ENCODE measurements around the gene S1PR4.

Gene S1PR4

DNA sequence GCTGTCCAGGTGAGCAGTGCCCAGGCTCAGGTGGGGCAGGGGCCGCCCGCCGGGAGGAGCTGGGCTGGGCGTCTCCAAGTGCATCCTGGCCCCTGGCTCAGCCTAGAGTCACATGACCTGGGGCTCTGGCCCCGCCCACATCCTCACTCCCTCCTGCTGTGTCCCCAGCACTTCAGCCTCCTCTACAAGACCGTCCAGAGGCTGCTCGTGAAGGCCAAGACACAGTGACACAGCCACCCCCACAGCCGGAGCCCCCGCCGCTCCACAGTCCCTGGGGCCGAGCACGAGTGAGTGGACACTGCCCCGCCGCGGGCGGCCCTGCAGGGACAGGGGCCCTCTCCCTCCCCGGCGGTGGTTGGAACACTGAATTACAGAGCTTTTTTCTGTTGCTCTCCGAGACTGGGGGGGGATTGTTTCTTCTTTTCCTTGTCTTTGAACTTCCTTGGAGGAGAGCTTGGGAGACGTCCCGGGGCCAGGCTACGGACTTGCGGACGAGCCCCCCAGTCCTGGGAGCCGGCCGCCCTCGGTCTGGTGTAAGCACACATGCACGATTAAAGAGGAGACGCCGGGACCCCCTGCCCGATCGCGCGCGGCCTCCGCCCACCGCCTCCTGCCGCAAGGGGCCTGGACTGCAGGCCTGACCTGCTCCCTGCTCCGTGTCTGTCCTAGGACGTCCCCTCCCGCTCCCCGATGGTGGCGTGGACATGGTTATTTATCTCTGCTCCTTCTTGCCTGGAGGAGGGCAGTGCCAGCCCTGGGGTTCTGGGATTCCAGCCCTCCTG, 29.1 kb downstream of the S1PR4 start:
- no peaks in the 10 kb centered on the region for H3K4me1 ChIP-seq (ENCODE audit: low read length)
- H3F3A ChIP-seq (ENCODE audit: insufficient read depth, low read length), result no peaks in the 10 kb centered on the region
- no peaks in the 10 kb centered on the region for H3K36me3 ChIP-seq (replicated peaks; ENCODE audit: insufficient read depth, low read length)
- H3K9ac ChIP-seq (ENCODE audit: low read length), result no peak overlapping the region
- H3K27me3 ChIP-seq (replicated peaks; ENCODE audit: insufficient read depth, low read length), result no peaks in the 10 kb centered on the region
- H4K20me1 ChIP-seq (ENCODE audit: insufficient read depth, low read length), result no peaks in the 10 kb centered on the region
- H3K79me2 ChIP-seq (ENCODE audit: low read length), result no peaks in the 10 kb centered on the region
- DNase-seq, result no peak
- no peak overlapping the region for H2AFZ ChIP-seq (ENCODE audit: low read length)
- H3K9me2 ChIP-seq (replicated peaks; ENCODE audit: insufficient read depth, low read length), result no peaks in the 10 kb centered on the region
- H3K9me3 ChIP-seq (replicated peaks; ENCODE audit: insufficient read depth, low read length), result no peaks in the 10 kb centered on the region
- H3K27ac ChIP-seq (ENCODE audit: low read length), result no peak overlapping the region
- H3K4me3 ChIP-seq (ENCODE audit: low read length), result no peak overlapping the region
- no peak overlapping the region for H3K4me2 ChIP-seq (ENCODE audit: low read depth, low read length)
- no peak for TF ChIP-seq EZH2phosphoT487 (IDR thresholded peaks at IDR 0.05; ENCODE audit: low read length)
- TF ChIP-seq EZH2 (optimal IDR thresholded peaks at IDR 0.05; ENCODE audit: low read depth, low read length), result no peak
- TF ChIP-seq, protein P1, sequence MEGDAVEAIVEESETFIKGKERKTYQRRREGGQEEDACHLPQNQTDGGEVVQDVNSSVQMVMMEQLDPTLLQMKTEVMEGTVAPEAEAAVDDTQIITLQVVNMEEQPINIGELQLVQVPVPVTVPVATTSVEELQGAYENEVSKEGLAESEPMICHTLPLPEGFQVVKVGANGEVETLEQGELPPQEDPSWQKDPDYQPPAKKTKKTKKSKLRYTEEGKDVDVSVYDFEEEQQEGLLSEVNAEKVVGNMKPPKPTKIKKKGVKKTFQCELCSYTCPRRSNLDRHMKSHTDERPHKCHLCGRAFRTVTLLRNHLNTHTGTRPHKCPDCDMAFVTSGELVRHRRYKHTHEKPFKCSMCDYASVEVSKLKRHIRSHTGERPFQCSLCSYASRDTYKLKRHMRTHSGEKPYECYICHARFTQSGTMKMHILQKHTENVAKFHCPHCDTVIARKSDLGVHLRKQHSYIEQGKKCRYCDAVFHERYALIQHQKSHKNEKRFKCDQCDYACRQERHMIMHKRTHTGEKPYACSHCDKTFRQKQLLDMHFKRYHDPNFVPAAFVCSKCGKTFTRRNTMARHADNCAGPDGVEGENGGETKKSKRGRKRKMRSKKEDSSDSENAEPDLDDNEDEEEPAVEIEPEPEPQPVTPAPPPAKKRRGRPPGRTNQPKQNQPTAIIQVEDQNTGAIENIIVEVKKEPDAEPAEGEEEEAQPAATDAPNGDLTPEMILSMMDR (IDR thresholded peaks at IDR 0.05; ENCODE audit: low read length), result no peak

- Histone ChIP-seq H3K27me3 (replicated peaks; ENCODE audit: insufficient read depth, low read length) (no peaks in the 10 kb centered on the region), H3K9me2 (replicated peaks; ENCODE audit: insufficient read depth, low read length) (no peaks in the 10 kb centered on the region), H3K4me3 (ENCODE audit: low read length) (no peak overlapping the region), H3K9ac (ENCODE audit: low read length) (no peak overlapping the region), H3K9me3 (replicated peaks; ENCODE audit: insufficient read depth, low read length) (no peaks in the 10 kb centered on the region), H3K4me2 (ENCODE audit: low read depth, low read length) (no peak overlapping the region), H3K27ac (ENCODE audit: low read length) (no peak overlapping the region), H4K20me1 (ENCODE audit: insufficient read depth, low read length) (no peaks in the 10 kb centered on the region), H3K4me1 (ENCODE audit: low read length) (no peaks in the 10 kb centered on the region), H3K79me2 (ENCODE audit: low read length) (no peaks in the 10 kb centered on the region), H3F3A (ENCODE audit: insufficient read depth, low read length) (no peaks in the 10 kb centered on the region), H3K36me3 (replicated peaks; ENCODE audit: insufficient read depth, low read length) (no peaks in the 10 kb centered on the region), H2AFZ (ENCODE audit: low read length) (no peak overlapping the region)
- no peak for DNase-seq
- TF ChIP-seq, protein P1 (IDR thresholded peaks at IDR 0.05; ENCODE audit: low read length), result no peak
- TF ChIP-seq EZH2 (optimal IDR thresholded peaks at IDR 0.05; ENCODE audit: low read depth, low read length), result no peak
- TF ChIP-seq EZH2phosphoT487 (IDR thresholded peaks at IDR 0.05; ENCODE audit: low read length), result no peak
Observed at GRCh38 chr19:3208317-3209207, 30.0 kb downstream of the S1PR4 start.

- Histone ChIP-seq H3K79me2 (ENCODE audit: low read length) (no peaks in the 10 kb centered on the region), H3K9me3 (replicated peaks; ENCODE audit: insufficient read depth, low read length) (no peaks in the 10 kb centered on the region), H3F3A (ENCODE audit: insufficient read depth, low read length) (no peaks in the 10 kb centered on the region), H3K27me3 (replicated peaks; ENCODE audit: insufficient read depth, low read length) (0 out of 2 replicates have a peak, but pooled peaks cover 3% of the 10 kb centered on the region), H3K4me2 (ENCODE audit: low read depth, low read length) (no peak overlapping the region), H3K4me3 (ENCODE audit: low read length) (no peak overlapping the region), H2AFZ (ENCODE audit: low read length) (no peak overlapping the region), H3K9me2 (replicated peaks; ENCODE audit: insufficient read depth, low read length) (no peaks in the 10 kb centered on the region), H3K4me1 (ENCODE audit: low read length) (no peaks in the 10 kb centered on the region), H4K20me1 (ENCODE audit: insufficient read depth, low read length) (no peaks in the 10 kb centered on the region), H3K27ac (ENCODE audit: low read length) (no peak overlapping the region), H3K9ac (ENCODE audit: low read length) (no peak overlapping the region), H3K36me3 (replicated peaks; ENCODE audit: insufficient read depth, low read length) (no peaks in the 10 kb centered on the region)
- peak; percentile 40 for DNase-seq
- TF ChIP-seq EZH2 (optimal IDR thresholded peaks at IDR 0.05; ENCODE audit: low read depth, low read length), result no peak
- TF ChIP-seq, protein P1 (IDR thresholded peaks at IDR 0.05; ENCODE audit: low read length), result peak; percentile 77
- no peak for TF ChIP-seq EZH2phosphoT487 (IDR thresholded peaks at IDR 0.05; ENCODE audit: low read length)
Observed at GRCh38 chr19:3210347-3211017, 31.9 kb downstream of the S1PR4 start.
